Activated T-cell treated with anti-CD3 and anti-CD28 coated beads, Interleukin-2, amount 50 U/mL, for 4 hours (primary cell): ENCODE results near the gene SSBP3. TPM values are rescaled to one million over a fixed set of nuclear protein-coding genes. Genes with fewer than 3 reads are reported as not detected.

Source experiments
- ATAC-seq, 2 donors: fragments of 200-7000 bp; cut with Tn5 transposase; one replicate each; pipeline ENCODE4 v1.10.0; 2021
- DNase-seq: peaks from one replicate; pipeline ENCODE4 v3.0.0-alpha.2; 2020
- H3K27me3 Mint-ChIP-seq: one replicate; pipeline ENCODE4 v1.8.0; 2021; ENCODE audit warnings: low read depth, mixed read lengths
- H3K36me3 Mint-ChIP-seq: one replicate; pipeline ENCODE4 v1.8.0; 2022; ENCODE audit warnings: mixed read lengths; ENCODE audit not compliant: insufficient read depth
- H3K4me1 Mint-ChIP-seq: one replicate; pipeline ENCODE4 v1.8.0; 2021; ENCODE audit warnings: low read depth, mixed read lengths
- H3K4me3 Mint-ChIP-seq: one replicate; pipeline ENCODE4 v1.8.0; 2021; ENCODE audit warnings: mild to moderate bottlenecking, moderate library complexity, mixed read lengths
- H3K9me3 Mint-ChIP-seq: one replicate; pipeline ENCODE4 v1.8.0; 2021; ENCODE audit warnings: mixed read lengths
- total RNA-seq, 3 donors: library from RNA; stranded (reverse); gene quantifications; one replicate each; pipeline ENCODE4 v1.2.1, GENCODE V29; 2021

The SSBP3 gene
- total RNA-seq, 3 donors from 2014 or later, result 36.2 to 39.1 (median 37.5) TPM

DNA sequence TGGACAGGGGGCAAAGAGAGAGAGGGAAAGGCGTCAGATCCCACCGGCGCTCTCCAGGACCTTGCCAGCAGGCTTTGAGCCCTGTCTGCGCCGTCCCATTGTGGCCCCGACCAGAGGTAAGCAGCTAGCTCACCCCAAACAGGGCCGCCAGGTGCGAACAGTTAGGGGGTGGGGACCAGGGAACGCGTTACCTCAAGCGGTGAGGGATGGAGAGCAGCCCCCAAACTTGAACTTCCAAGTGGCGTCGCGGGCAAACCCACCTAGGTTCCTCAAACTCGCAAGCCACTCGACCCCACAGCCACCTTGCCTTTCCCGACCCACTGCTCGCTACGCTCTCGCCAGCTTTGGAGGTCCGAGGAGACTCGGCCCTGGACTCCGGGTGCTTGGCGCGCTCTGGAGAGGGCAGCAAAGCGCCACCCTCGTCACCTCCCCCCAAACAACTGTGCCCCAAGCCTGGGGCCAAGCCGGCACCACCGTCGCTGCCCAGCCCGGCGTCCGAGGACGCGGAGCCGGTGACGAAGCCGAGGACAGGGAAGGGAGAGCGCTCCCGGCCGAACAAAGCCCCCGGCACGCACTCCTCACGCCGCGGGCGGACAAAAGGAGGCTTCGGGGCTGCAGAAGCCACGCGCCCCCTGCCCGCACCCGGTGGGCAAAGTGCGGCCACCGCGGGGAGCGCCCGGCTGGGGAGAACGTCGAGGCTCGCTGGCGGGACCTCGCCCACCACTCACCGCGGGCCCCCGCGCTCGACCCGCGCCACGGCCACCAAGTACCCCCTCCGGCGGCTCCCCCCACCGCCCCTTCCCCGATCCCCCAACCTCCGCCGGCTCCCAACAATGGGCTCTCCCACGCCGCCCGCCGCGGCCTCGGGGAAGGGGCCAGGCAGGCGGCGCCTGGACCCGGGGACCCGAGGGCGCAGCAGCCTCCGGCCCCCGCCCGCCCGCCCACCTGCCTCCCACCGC is 976 bp downstream of the SSBP3 start:
- Mint-ChIP-seq H3K27me3 (no peaks in the 10 kb centered on the region), H3K4me3 (peak overlapping the region; percentile 80), H3K9me3 (no peaks in the 10 kb centered on the region), H3K4me1 (peaks cover 69% of the 10 kb centered on the region), H3K36me3 (peaks cover 26% of the 10 kb centered on the region)
- DNase-seq (no peak), ATAC-seq (no peak)

- H3K36me3 Mint-ChIP-seq, result peaks cover 33% of the 10 kb centered on the region
Observed at GRCh38 chr1:54404263-54404662, 1.9 kb downstream of the SSBP3 start.

DNA sequence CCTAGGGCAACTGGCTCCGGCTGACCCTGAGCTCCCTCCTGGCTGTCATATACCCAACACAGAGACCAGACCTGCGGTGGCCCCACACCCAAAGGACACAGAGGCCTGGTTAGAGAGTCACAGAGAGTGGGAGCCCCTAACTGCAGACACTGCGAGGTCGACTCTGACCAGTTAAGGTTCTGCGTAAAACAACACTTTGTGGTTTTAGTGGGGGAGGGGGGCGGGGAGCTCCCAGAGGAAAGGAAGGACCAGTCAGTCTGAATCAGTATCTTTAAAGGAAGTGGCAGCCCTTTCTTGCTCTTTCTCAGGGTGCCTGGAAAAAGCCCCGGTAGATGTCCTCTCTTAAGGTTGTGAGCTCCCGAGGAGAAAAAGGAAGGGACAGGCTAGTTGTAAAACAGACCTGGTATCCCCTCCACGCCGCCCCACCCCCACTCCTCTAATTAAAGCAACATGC is 2.4 kb downstream of the SSBP3 start:
- H3K9me3 Mint-ChIP-seq, result no peaks in the 10 kb centered on the region
- peaks cover 69% of the 10 kb centered on the region for H3K4me1 Mint-ChIP-seq
- no peaks in the 10 kb centered on the region for H3K27me3 Mint-ChIP-seq
- ATAC-seq (no peak), DNase-seq (no peak)
- peaks cover 37% of the 10 kb centered on the region for H3K36me3 Mint-ChIP-seq
- peak overlapping the region; percentile 80 for H3K4me3 Mint-ChIP-seq

More at GRCh38 chr1:54404263-54404662, 1.9 kb downstream of the SSBP3 start:
- Mint-ChIP-seq H3K27me3 (no peaks in the 10 kb centered on the region), H3K4me3 (peak overlapping the region; percentile 80), H3K9me3 (no peaks in the 10 kb centered on the region), H3K4me1 (peaks cover 69% of the 10 kb centered on the region)
- ATAC-seq, result no peak
- DNase-seq, result no peak

GRCh38 chr1:54403405-54403804 is 2.8 kb downstream of the SSBP3 start:
- no peaks in the 10 kb centered on the region for H3K27me3 Mint-ChIP-seq
- DNase-seq (no peak), ATAC-seq (no peak)
- peaks cover 40% of the 10 kb centered on the region for H3K36me3 Mint-ChIP-seq
- peaks cover 69% of the 10 kb centered on the region for H3K4me1 Mint-ChIP-seq
- H3K9me3 Mint-ChIP-seq, result no peaks in the 10 kb centered on the region
- peak overlapping the region; percentile 80 for H3K4me3 Mint-ChIP-seq

- Mint-ChIP-seq H3K27me3 (no peaks in the 10 kb centered on the region), H3K4me1 (peaks cover 67% of the 10 kb centered on the region), H3K36me3 (peaks cover 45% of the 10 kb centered on the region), H3K9me3 (no peaks in the 10 kb centered on the region), H3K4me3 (no peak overlapping the region)
- no peak for ATAC-seq
- no peak for DNase-seq
Observed at GRCh38 chr1:54402896-54403295, 3.3 kb downstream of the SSBP3 start.

DNA sequence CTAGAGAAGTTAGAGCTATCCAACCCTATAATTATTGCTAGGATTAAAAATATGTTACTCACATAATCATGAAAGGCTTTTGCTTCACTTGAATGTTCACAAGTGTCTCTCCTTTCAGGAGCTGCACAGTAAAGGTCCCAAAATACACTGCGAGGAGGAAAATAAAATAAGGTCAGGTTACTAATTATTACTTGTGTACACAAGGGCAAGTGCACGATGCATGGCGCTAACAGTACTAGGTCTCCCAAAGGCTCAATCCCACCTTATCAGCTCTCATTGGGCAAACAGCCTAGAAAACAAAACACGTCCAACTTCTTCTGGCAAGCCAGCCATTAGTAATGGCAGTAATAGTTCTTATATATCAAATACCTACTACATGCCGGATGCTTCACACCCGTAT is 4.4 kb downstream of the SSBP3 start:
- no peak for DNase-seq
- H3K9me3 Mint-ChIP-seq, result no peaks in the 10 kb centered on the region
- no peaks in the 10 kb centered on the region for H3K27me3 Mint-ChIP-seq
- ATAC-seq, result no peak
- H3K36me3 Mint-ChIP-seq, result peaks cover 45% of the 10 kb centered on the region
- peaks cover 63% of the 10 kb centered on the region for H3K4me1 Mint-ChIP-seq
- no peak overlapping the region for H3K4me3 Mint-ChIP-seq

DNA sequence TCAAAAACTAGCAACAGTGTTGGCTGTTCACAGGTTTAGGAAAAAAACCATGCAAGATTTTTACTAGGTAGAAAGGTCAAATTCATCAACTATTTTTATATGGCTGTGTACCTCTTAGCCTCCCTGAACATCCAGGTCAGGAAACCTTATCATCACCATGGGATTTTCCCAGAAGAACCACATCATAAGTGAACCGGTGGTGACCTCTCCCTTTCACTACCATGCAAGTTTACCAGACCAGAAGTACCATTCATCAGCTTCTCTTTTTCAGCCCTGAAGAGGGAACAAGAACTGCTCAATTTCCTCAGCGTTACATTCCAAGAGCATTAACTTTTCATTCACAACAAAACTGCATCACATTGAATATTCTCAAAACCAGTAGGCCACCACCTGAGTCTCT is 5.9 kb downstream of the SSBP3 start:
- peak overlapping the region; percentile 22 for H3K4me3 Mint-ChIP-seq
- H3K9me3 Mint-ChIP-seq, result no peaks in the 10 kb centered on the region
- H3K4me1 Mint-ChIP-seq, result peaks cover 67% of the 10 kb centered on the region
- peaks cover 50% of the 10 kb centered on the region for H3K36me3 Mint-ChIP-seq
- DNase-seq (no peak), ATAC-seq (peak; percentile 61 to 74)
- H3K27me3 Mint-ChIP-seq, result no peaks in the 10 kb centered on the region

DNA sequence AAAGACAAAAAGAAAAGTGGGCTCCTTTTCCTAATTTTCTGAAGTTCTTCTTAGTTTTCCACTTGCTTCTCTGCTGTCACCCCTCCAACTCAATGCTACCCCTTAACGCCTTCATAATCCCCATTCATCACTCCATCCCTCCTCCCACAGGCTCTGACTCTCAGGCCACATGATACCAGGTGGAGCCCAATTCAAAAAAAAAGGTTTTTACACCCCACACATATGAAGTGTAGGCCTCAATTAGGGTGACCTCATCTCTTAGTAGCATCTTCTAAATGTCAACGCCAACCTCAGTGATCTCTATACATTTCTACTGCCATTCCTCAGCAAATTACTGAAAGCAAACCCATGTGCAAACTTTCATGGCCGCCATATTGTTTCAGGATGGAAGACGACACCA is 6.4 kb downstream of the SSBP3 start:
- H3K4me3 Mint-ChIP-seq, result no peak overlapping the region
- peaks cover 65% of the 10 kb centered on the region for H3K4me1 Mint-ChIP-seq
- no peaks in the 10 kb centered on the region for H3K9me3 Mint-ChIP-seq
- H3K27me3 Mint-ChIP-seq, result no peaks in the 10 kb centered on the region
- peaks cover 50% of the 10 kb centered on the region for H3K36me3 Mint-ChIP-seq
- DNase-seq (no peak), ATAC-seq (peak; percentile 39 to 66)

DNA sequence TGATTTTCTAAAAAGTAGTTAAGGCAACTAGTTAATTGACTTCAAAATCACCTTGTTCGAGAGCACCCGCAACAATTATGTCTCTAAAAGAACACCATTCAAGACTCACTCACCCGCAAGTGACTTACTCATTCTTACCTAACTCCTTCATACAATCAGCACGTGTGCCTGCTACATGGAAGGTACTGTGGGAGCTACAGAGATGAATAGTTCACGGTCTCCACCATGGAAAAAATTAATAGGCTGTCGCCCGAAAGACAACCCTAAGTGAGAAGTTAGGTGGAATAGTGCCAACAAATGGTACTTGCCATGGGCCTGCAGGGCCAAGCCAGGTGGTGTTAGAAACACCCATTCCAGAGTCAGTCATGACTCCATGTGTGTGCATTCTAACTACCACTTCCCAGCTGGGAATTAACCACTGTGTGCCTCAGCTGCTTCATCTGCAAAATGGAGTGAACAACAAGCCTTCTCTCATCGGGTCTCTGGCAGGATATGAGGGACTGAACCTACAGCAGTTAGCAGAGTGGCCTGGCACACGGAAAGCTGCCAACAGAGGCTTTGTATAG is 7.1 kb downstream of the SSBP3 start:
- DNase-seq (no peak), ATAC-seq (peak; percentile 50 to 70)
- Mint-ChIP-seq H3K36me3 (peaks cover 47% of the 10 kb centered on the region), H3K4me1 (peaks cover 59% of the 10 kb centered on the region), H3K4me3 (no peak overlapping the region), H3K9me3 (no peaks in the 10 kb centered on the region), H3K27me3 (no peaks in the 10 kb centered on the region)

DNA sequence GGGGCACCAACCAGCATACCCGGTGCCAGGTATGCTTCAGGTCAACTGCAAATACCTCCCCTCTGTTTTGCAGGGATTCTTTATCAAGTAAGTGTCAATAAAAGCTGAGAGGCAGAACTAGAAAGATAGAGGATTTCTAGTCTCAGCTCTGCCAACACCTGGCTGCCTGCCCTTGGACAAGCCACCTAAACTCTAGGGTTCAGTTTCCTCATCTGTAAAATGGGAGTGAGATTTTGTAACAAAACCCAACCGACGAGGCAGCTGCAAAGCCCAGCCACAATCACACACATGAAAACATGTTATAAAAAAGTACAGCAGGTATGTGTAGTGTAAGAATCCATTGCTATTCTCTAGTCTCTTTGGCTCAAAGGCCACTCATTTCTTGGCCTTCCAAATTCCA is 8.2 kb downstream of the SSBP3 start:
- Mint-ChIP-seq H3K4me3 (no peak overlapping the region), H3K4me1 (peaks cover 49% of the 10 kb centered on the region), H3K27me3 (no peaks in the 10 kb centered on the region), H3K36me3 (peaks cover 46% of the 10 kb centered on the region), H3K9me3 (no peaks in the 10 kb centered on the region)
- ATAC-seq, result no peak
- no peak for DNase-seq

GRCh38 chr1:54397090-54397591 is 9.1 kb downstream of the SSBP3 start:
- H3K4me3 Mint-ChIP-seq, result no peak overlapping the region
- no peaks in the 10 kb centered on the region for H3K9me3 Mint-ChIP-seq
- ATAC-seq, result no peak
- H3K27me3 Mint-ChIP-seq, result no peaks in the 10 kb centered on the region
- H3K4me1 Mint-ChIP-seq, result peaks cover 44% of the 10 kb centered on the region
- H3K36me3 Mint-ChIP-seq, result peaks cover 48% of the 10 kb centered on the region
- no peak for DNase-seq

- no peak overlapping the region for H3K4me3 Mint-ChIP-seq
- no peak for ATAC-seq
- no peaks in the 10 kb centered on the region for H3K9me3 Mint-ChIP-seq
- peaks cover 39% of the 10 kb centered on the region for H3K4me1 Mint-ChIP-seq
- H3K36me3 Mint-ChIP-seq, result peaks cover 45% of the 10 kb centered on the region
- no peaks in the 10 kb centered on the region for H3K27me3 Mint-ChIP-seq
- DNase-seq, result no peak
Observed at GRCh38 chr1:54396261-54396933, 9.8 kb downstream of the SSBP3 start.

- H3K4me3 Mint-ChIP-seq, result no peak overlapping the region
- H3K27me3 Mint-ChIP-seq, result no peaks in the 10 kb centered on the region
- H3K9me3 Mint-ChIP-seq, result no peaks in the 10 kb centered on the region
- peaks cover 40% of the 10 kb centered on the region for H3K36me3 Mint-ChIP-seq
- H3K4me1 Mint-ChIP-seq, result peaks cover 29% of the 10 kb centered on the region
- DNase-seq, result no peak
- no peak for ATAC-seq
Observed at GRCh38 chr1:54395281-54395934, 10.8 kb downstream of the SSBP3 start.

DNA sequence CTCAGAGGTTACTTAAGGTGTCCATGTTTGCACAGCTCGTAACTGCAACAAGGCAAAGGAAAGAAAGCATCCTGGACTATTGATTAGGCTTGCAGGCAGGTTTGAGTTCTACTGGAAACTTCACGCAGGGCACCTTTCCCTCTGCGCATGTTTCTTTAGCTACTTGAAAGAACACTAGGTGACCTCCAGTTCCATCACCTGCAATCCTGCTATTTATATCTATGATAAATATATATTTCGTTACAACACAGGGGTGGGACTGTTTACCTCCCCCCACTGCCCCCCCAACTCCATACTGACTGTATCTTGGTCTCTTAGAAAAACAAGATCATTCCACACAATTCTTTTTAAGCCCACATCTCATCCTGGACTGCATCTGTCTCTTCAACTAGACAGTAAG is 12.1 kb downstream of the SSBP3 start:
- no peaks in the 10 kb centered on the region for H3K9me3 Mint-ChIP-seq
- ATAC-seq (no peak), DNase-seq (no peak)
- no peaks in the 10 kb centered on the region for H3K27me3 Mint-ChIP-seq
- H3K4me1 Mint-ChIP-seq, result peaks cover 17% of the 10 kb centered on the region
- H3K4me3 Mint-ChIP-seq, result no peak overlapping the region
- H3K36me3 Mint-ChIP-seq, result peaks cover 31% of the 10 kb centered on the region
